Colonic mucosa (tissue), 4 donors: ENCODE data around the gene ADM2. TPM values are rescaled to one million over a fixed set of nuclear protein-coding genes. Genes with fewer than 3 reads are reported as not detected.

Experiments used
- DNase-seq: peaks from one replicate; pipeline ENCODE4 v3.0.0-alpha.2; 2020
- H3K27ac ChIP-seq: fragments of 200-600 bp; one replicate; pipeline ENCODE4 v1.8.0; 2021
- H3K27me3 ChIP-seq: fragments of 200-600 bp; one replicate; pipeline ENCODE4 v1.8.0; 2021
- H3K36me3 ChIP-seq: fragments of 200-600 bp; one replicate; pipeline ENCODE4 v1.8.0; 2021
- H3K4me1 ChIP-seq: fragments of 200-600 bp; one replicate; pipeline ENCODE4 v1.8.0; 2021; ENCODE audit warnings: mild to moderate bottlenecking
- H3K4me3 ChIP-seq: fragments of 200-600 bp; one replicate; pipeline ENCODE4 v1.8.0; 2021
- H3K9ac ChIP-seq, 2 donors: one replicate each; pipeline ENCODE4 v1.7.0; 2013; ENCODE audit warnings: control low read depth in 2 of 2, low read depth in 2 of 2, low read length in 2 of 2
- H3K9me3 ChIP-seq: fragments of 200-600 bp; one replicate; pipeline ENCODE4 v1.8.0; 2021
- CTCF ChIP-seq: fragments of 200-600 bp; IDR thresholded peaks from one replicate; pipeline ENCODE4 v1.8.0; 2022; ENCODE audit warnings: antibody characterized with exemption, mild to moderate bottlenecking
- intact Hi-C: fragments of 100-400 bp; cut with DNase I; formaldehyde crosslinking; loops from one replicate; pipeline ENCODE4 v1.14.1; 2022
- total RNA-seq, 2 donors: library from RNA; stranded (reverse); fragmentation: NEBNext Ultra II Directional in 1 of 2; extraction: Animal tissue kit (Norgen Biotek cat#: 25700) in 1 of 2; gene quantifications; one replicate each; pipeline ENCODE4 v1.2.1, GENCODE V29; 2021
- donor health status: healthy.
- donor health status: DM: no; HTN: no; CAD: no.
- donor health status: DM: no; HTN: no; CAD: no.

Gene ADM2
- total RNA-seq, 2 donors from 2014 or later, result 4.4 to 5.1 TPM

GRCh38 chr22:50502096-50502495 lies 20.8 kb downstream of the ADM2 start:
- Histone ChIP-seq H3K9ac (no peak overlapping the region), H3K36me3 (peaks cover 9% of the 10 kb centered on the region), H3K4me1 (peaks cover 10% of the 10 kb centered on the region), H3K9me3 (no peaks in the 10 kb centered on the region), H3K27ac (no peak overlapping the region), H3K27me3 (no peaks in the 10 kb centered on the region), H3K4me3 (no peak overlapping the region)
- TF ChIP-seq CTCF, result no peak
- intact Hi-C loops, result loop anchor here (10.0 kb wide), 1 partner anchor 247 kb away; the partner anchor contains the start of gene HDAC10
- DNase-seq, result no peak

GRCh38 chr22:50502628-50503474 lies 21.5 kb downstream of the ADM2 start:
- Histone ChIP-seq H3K4me3 (no peak overlapping the region), H3K27ac (no peak overlapping the region), H3K27me3 (no peaks in the 10 kb centered on the region), H3K36me3 (peaks cover 9% of the 10 kb centered on the region), H3K4me1 (peaks cover 11% of the 10 kb centered on the region), H3K9ac (no peak overlapping the region), H3K9me3 (no peaks in the 10 kb centered on the region)
- intact Hi-C loops, result loop anchor here (10.0 kb wide), 1 partner anchor 248 kb away; the partner anchor contains the start of gene HDAC10
- DNase-seq, result no peak
- no peak for TF ChIP-seq CTCF

GRCh38 chr22:50503475-50504145 lies 22.3 kb downstream of the ADM2 start:
- H3K36me3 ChIP-seq, result peaks cover 9% of the 10 kb centered on the region
- peaks cover 11% of the 10 kb centered on the region for H3K4me1 ChIP-seq
- TF ChIP-seq CTCF, result no peak
- no peaks in the 10 kb centered on the region for H3K9me3 ChIP-seq
- DNase-seq, result no peak
- no peak overlapping the region for H3K27ac ChIP-seq
- intact Hi-C loops, result loop anchor here (10.0 kb wide), 1 partner anchor 249 kb away; the partner anchor contains the start of gene HDAC10
- H3K4me3 ChIP-seq, result no peak overlapping the region
- H3K27me3 ChIP-seq, result no peaks in the 10 kb centered on the region
- H3K9ac ChIP-seq, result no peak overlapping the region

GRCh38 chr22:50504369-50505211 lies 23.2 kb downstream of the ADM2 start:
- H3K9me3 ChIP-seq, result no peaks in the 10 kb centered on the region
- H3K4me1 ChIP-seq, result peaks cover 16% of the 10 kb centered on the region
- H3K27ac ChIP-seq, result no peak overlapping the region
- H3K4me3 ChIP-seq, result no peak overlapping the region
- no peaks in the 10 kb centered on the region for H3K27me3 ChIP-seq
- peaks cover 9% of the 10 kb centered on the region for H3K36me3 ChIP-seq
- TF ChIP-seq CTCF, result no peak
- DNase-seq, result no peak
- intact Hi-C loops, result loop anchor here (10.0 kb wide), 1 partner anchor 250 kb away; the partner anchor contains the start of gene HDAC10
- no peak overlapping the region for H3K9ac ChIP-seq

- Histone ChIP-seq H3K36me3 (peaks cover 9% of the 10 kb centered on the region), H3K4me1 (peaks cover 16% of the 10 kb centered on the region), H3K27me3 (no peaks in the 10 kb centered on the region), H3K4me3 (no peak overlapping the region), H3K27ac (no peak overlapping the region), H3K9ac (no peak overlapping the region), H3K9me3 (no peaks in the 10 kb centered on the region)
- intact Hi-C loops, result loop anchor here (10.0 kb wide), 1 partner anchor 251 kb away; the partner anchor contains the start of gene HDAC10
- TF ChIP-seq CTCF, result no peak
- DNase-seq, result no peak
Measured at GRCh38 chr22:50505276-50505775, 24.0 kb downstream of the ADM2 start.
